ENCODE measurements around the gene CLCA2.

The CLCA2 gene

DNA sequence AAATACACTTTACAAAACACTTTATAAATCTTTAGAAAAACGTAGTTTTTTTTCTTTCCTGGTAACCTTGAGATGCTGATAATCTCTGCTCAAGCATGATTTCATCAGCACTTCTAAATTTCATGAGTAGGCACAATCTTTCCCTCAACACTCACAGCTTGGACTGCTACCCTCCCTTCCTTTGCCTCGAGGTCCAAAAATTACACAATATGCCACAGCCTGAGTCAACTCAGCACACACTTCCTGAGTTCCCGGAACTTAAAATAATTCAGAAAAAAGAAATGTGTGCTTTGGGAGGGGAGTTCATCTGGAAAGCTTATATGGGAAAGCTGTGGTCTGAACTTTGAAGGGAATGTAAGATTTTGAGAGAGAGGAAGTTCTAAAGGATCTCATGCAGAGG lies 5.9 kb downstream of the CLCA2 start:
- no peak for DNase-seq

DNA sequence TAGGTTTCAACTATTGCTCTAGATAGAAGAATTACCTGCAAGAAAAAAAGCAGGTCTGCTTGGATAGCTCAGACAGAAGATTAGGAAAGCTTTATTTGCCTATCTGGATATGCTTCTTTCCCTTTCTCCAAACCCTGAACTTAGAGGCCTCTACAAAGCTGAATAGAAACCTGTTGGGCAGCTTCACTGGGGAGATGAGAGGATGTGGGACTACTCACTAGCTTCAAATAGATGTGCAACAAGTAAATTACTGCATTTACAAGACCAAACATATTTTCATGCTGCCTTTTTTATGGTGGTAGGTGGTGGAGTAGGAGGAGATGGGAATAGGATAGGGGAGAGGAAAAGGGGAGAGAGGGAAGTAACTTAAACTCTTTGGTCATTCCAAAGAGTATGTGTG lies 6.4 kb downstream of the CLCA2 start:
- no peak for DNase-seq

DNA sequence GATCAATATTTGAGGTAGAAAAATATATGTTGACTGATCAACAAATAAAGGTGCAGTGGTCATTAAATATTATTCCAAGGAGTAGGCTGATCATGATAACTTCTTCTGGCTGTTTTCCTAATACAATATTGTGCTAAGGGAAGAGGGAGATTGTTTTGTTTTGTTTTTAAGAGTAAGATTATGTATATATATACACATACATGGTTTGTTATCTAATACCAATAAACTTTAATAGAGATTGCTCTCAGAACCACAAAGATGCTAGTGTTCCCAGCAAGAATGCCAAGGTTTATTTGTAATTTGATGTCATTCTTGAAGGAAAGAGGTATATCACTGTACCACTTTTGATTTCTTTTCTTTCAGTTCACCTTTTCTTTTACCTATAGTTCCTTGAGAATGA lies 10.1 kb downstream of the CLCA2 start:
- no peak for DNase-seq

DNA sequence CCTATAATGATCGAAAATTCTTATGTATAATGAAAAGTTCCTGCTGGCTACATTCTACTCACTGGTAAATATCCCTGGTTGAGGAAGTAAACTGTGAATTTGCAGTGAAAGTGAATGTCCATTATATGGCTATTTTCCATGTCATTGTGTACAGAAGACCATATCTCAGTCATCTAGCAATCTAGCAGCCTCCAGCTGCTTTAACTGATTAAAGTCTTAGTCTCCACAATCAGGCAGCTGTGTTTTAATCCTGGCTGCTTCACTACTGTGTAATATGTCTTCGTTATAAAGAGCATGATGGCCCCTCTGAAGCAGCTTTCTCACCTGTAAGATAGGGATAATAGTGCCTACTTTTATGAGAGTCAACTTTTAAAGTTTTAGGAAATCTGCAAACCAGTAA lies 11.4 kb downstream of the CLCA2 start:
- DNase-seq: no peak

DNA sequence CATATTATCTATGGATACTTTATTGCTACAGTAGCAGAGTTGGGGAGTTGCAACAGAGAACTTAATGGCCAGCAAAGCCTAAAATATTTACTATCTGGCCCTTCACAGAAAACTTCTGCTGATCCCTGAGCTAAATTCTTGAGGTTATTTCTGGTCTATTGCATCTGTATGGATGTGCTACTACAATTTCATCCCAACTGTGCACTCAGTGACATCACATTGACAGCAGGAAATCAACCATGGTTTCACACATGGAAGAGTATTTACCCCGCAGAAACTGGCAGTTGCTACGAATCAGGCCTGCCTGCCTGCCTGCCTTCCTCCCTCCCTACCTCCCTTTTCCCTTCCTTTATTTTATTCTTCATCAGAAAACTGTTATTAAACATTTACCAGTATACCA lies 12.1 kb downstream of the CLCA2 start:
- DNase-seq: no peak

DNA sequence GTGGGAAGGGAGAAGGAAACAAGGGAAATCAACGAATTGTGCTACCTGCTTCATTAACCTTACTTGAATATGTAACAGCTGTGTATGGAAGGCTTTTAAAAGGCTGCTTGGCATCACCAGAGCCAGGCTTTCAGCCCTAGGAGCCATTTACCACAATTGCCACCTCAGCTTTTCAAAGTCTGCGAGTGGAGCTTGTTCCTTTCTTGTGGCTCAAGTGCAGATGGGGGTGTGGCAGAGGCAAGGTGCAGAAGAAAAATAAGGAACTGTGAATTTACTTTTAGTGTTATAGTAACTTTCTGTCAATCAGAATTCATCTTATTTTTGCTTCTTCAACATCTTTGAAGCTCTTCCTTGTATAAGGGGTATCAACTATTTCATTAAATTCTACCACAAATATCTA lies 17.6 kb downstream of the CLCA2 start:
- no peak for DNase-seq

DNA sequence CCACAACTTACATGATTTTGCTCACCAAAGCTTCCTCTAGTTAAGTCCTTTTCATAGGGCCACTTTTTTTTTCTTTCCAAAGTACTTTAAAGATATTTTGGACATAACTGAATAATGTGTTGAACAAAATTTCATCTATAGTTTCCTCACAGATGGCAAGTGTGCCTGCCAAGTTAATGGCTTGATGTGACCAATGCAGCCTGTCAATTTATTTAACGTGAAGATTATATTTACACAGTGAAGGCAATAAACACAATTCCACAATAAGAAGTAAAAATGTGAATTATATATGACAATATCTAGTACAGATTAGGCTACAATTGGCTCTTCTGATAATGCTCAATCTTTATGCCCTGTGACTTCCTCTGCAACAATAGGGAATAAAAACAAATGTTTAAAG lies 18.0 kb downstream of the CLCA2 start:
- no peak for DNase-seq

DNA sequence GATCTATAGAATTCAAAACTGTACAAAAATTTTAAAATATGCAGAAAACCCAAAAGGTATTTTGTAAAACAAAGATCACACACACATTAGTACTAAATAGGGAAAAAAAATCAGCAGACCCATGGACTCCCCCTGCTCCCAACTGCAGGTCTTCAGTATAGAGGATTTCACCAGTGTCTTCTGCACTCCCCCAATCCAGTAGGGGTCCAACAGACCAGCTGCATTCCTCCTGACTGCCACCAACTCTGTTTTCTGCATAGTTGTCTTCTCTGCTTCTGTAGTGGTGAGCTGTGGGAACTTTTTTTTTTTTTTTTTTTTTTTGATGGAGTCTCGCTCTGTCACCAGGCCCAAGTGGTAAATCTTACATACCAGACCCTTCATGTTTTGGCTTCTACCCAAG lies 21.9 kb downstream of the CLCA2 start:
- no peak for DNase-seq

DNA sequence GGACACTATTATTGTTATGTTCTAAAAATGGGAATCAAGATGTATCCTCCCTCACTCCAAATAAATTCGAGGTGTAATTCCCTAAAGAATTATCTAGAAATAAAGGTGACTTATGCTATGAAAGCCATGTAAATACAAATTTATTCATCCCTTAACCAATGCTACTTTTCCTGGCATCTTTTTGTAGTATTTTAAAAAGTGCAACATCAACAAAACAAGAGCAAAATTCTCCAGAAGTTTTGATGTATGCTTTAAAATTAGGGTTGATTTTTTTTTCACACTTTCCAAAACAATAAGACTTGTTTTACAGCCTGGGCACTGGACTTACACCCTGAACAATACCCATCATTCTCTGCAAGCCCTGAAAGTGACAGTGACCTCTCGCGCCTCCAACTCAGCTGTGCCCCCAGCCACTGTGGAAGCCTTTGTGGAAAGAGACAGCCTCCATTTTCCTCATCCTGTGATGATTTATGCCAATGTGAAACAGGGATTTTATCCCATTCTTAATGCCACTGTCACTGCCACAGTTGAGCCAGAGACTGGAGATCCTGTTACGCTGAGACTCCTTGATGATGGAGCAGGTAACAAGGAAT lies 23.3 kb downstream of the CLCA2 start:
- no peak for DNase-seq

DNA sequence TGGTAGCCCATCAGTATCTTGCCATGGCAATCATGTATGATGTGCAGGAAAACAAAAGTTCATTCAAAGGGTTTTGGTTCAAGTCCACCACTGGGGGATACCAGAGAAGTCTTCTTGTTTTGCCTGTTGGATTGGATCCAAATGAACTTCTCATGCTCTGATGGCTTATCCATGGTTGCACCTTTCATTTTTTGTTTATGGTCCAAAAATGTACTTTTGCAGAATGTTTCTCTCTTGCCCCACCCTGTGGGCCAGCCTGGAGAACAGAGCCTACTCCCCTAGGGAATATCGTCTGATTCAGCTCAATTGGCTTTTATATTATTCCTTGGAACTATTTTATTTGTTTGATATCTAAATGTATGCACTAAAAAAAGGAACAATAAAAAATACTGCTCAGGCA lies 24.7 kb downstream of the CLCA2 start:
- DNase-seq: no peak

DNA sequence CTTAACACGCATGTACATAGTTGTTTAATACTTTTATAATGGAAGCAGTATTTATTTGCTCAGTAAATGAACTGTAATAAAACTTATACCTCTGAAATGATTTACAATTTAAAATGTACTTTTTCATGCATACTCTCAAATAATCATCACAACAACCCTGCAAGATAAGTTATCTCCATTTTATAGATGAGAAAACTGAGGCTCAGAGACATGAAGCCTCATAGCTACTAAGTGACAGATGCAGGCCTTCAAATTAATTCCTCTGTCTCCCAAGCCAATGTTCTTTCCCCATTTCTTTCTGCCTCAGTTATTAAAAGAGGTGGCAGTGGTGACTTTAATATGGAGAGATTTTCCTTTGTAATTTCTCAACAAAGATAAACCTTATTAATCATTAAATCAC lies 25.1 kb downstream of the CLCA2 start:
- no peak for DNase-seq

DNA sequence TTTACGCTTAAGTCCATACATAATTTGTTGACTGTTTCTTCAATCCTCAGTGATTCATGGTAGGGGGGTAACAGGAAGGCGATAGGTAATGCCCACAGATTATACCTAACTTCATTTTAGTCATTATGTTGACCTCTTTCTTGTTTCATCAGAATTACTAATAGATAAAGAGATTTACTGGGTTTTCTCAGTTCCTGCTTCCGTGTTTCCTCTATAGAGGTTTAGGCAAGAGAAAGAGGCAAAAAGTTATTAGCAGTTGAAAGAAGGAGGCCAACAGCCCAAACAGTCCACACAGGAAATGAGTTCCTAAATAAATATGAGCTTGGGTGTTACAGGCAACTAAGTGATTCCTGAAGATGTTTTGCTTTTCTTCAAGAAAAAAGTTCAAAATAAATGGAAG lies 26.9 kb downstream of the CLCA2 start:
- no peak for DNase-seq

DNA sequence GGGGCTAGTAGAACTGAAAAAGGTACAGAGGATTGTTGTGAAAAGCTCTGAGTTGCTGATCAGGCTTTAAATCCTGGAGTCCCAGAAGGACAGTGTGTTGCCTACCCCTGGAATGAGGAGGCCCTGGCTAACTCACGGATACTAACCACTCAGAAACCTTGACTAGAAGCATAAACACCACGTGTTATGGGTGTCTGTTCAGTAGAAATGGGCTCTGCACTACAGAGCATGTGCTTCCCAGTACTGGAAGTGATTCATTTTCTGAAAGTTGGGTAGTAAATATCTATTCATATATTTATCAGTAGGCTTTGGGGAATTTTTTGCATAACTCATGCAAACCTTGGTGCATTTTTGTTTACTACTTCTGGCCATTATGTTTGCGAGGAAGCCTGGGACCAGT lies 29.7 kb downstream of the CLCA2 start:
- DNase-seq: no peak

DNA sequence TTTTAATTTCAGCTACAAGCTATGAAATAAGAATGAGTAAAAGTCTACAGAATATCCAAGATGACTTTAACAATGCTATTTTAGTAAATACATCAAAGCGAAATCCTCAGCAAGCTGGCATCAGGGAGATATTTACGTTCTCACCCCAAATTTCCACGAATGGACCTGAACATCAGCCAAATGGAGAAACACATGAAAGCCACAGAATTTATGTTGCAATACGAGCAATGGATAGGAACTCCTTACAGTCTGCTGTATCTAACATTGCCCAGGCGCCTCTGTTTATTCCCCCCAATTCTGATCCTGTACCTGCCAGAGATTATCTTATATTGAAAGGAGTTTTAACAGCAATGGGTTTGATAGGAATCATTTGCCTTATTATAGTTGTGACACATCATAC lies 31.1 kb downstream of the CLCA2 start:
- no peak for DNase-seq

DNA sequence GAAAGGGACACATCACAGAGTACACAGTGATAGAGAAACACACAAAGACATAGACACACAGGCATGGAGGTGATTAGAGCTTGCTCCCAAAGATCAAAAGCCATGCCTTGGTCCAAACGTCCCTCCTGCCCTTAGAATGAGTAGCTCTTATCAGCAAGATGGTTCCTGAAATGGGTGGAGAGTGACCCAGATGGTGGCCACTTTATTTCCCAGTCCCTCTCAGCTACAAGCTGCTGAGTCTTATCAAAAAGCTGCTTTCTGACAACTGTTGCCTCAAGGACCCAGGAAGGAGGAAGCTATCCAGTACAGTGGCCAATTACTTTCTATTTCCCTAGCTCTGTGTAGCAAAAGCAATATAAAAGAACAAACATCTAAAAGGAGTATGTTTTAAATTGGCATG lies 37.0 kb downstream of the CLCA2 start:
- DNase-seq: no peak

DNA sequence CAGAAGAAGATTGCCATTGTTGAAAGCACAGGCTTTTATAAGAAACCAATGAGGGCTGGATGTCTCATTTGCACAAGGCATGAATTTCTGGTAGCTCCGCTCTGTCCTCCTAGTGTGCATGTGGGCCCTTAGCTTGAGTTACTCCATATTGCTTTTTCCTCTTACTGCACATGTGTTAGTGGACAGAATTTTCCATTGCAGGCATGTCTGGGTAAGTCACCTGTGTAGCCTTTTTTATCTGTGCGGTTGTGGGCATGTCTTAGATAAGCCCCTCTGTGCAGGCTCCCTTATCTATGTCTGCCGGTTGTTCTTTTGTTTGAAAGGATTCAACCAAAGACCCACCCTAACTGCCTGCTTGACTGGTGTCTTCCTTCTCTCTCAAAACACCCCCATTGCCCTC lies 37.5 kb downstream of the CLCA2 start:
- DNase-seq: no peak

DNA sequence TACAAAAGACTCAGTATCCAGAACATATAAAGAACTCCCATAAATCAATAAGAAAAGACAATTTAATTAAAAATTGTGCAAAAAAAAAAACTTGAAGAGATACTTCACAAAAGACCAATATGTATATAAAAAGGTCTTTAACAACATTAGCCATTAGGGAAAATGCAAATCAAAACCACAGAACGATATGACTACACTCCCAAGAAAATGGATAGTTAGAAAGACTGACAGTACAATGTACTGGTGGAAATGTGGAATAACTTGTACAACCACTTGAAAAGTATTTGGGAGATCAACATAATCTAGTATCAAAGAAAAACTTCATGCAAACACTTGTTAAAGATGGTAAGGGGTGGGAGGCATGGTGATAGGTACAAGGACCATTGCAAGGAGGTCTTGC lies 40.8 kb downstream of the CLCA2 start:
- DNase-seq: no peak

DNA sequence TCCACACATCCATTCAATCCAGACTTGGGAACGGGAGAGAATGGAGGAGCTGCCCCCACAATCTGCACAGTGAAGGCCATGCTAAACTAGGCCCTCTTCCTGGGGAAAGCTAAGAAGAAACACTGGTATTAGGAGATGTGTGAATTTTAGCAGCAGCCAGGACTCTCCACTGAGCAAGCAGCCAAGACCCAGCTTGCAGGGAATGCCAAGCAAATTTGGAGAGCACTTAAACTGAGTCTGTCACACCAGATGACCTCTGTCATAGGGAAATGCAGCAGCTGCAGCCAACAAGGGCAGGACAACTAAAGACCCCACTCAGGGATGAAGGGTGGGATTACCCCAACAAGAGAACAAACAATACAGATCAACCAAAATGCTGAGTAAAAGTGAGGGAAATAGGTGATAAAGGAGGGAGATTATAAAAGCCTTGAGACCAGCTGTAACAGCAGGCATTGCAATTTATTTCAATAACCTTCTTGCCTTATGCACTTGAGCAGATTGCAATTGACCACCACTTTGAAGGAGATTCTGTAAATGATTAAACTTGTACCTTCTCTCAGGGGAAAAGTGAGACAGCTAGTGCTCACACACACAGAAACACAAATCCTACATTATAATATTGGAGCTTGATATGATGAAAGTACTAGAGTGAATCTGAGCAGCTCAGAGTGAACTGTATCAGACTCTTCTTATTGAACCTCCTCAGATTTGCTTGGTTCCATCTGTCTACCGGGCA lies 42.3 kb downstream of the CLCA2 start:
- DNase-seq: no peak

DNA sequence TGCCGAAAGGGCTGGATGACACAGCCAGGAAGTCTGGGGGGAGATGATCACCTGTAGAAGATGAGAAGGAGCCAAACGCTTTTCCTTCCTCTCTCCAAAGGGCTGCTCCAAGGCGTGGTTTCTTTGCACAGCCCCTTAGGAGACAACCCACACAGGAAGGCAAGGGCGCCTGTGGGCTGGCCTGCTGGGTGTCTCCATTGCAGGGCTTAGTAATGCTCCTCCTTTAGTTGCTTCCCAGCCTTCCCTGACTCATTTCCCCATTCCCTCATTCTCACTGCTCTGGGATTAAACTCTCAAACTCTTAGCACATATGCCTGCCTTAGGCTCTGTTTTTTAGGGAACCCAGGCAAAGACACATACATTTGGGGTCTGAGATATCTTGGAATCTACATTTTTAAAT lies 43.0 kb downstream of the CLCA2 start:
- no peak for DNase-seq

DNA sequence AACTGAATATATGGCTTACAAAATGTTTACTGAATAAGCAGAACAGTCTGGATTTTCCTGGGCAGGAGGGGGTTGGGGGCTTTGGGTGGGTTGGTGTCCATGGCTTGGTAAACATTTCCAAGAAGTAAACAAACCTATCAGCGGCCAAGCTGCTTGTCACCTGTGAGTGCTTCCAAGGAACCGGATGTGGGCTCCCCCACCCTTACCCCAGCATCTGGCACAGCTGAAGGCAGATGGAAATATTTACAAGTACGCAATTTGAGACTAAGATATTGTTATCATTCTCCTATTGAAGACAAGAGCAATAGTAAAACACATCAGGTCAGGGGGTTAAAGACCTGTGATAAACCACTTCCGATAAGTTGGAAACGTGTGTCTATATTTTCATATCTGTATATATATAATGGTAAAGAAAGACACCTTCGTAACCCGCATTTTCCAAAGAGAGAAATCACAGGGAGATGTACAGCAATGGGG lies 44.6 kb downstream of the CLCA2 start, which contains the start of gene CLCA1:
CLCA1 (plus strand) TSS at position 427 of the 477 bp plus-strand sequence; CDS start at position 472, 45 bp downstream.
- DNase-seq: no peak

DNA sequence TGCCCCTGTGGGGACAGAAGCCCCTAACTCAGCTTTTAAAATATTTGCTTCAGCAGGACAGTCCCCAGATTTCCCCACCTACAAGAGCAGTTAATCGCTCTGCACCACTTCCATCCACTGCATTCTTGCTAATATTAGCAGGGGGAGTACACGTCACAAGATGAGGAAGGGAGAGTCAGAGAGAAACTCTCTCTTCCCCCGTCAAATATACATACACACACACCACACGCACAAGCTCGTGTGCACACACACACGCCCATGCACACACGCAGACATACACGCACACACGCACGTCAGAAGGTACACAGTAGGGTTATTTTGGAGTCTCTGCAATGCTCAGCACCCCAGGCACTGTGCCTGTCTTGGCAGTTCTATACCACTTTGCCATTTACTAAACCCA lies 46.9 kb downstream of the CLCA2 start:
- DNase-seq: no peak

DNA sequence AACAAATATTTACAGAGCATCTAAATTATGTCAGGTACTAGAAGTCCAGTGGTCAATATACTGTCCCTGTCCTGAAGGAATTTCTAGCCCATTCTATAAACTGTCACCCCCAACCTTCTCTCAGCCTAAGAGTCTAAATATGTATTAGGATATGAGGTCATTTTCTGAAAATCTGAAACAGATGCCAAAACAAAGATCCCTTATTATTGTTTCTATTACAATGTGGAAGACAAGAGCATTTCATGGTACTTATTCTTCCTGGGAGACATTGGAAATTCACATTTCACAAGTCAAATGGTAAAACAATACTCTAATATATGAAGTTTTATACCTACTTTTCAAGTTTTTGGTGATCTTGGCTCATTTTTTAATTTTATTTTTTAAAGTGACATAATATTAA lies 47.3 kb downstream of the CLCA2 start:
- DNase-seq: no peak

DNA sequence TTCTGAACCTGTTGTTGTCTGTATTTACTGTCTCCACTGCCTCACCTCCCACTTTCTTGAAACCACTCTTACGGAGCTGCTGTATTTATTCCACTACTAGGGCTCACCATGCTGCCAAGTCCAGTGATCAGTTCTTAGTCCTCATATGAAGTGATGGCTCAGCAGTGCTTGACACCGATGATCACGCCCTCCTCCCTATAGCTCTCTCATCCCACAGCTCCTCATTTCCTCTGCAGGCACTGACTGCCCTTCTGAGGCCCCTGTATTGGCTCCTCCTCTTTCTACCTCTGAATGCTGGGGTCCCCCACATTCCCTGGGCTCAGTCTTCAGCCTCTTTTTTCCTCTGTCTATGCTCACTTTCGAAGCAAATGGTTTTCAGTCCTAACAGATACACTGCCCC lies 48.2 kb downstream of the CLCA2 start:
- no peak for DNase-seq

DNA sequence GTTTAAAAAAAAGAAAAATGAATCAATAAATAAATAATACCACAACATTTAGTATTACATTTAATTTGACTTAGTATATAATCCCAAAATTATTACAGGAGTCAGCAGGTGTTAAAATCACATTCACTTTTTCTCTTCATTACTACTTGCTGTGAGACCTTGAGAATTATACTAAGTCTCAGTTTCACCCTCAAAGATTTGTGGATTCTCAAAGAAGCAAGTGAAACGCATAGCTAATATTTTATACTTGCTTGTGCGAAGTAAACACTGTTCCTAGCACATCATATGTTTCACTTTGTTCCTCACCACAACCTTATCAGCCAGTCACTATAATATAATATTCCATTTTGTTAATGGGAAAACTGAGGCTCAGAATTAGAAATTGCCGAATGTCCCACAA lies 48.8 kb downstream of the CLCA2 start:
- DNase-seq: no peak

DNA sequence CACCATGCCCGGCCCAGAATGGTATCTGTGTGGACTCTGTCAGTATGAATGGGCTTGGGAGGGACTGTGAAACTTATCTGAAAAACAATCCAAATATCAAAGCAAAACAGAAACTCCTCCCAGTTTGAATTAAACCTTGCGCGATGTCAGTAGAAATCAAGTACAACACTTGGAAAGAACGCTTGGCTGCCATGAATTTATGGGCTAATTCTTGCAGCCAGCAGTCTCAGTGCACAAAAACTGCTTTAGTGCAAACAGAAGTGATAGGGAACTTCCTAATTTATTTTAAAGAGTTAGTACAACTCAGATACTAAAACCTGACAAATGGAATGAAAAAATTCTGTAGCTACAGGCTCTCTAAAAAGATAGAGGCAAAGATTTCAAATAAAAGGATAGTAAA lies 53.3 kb downstream of the CLCA2 start:
- DNase-seq: no peak

Measured in activated CD4-positive, alpha-beta T cell treated with anti-CD3 and anti-CD28 coated beads, Interleukin-2, amount 50 U/mL, for 4 hours (primary cell).